GM12878 (cell line): ENCODE measurements around the gene LRP1B. TPM values are rescaled to one million over a fixed set of nuclear protein-coding genes. Genes with fewer than 3 reads are reported as not detected.

Experiments used
- ATAC-seq: fragments of 200-7000 bp; cut with Tn5 transposase; 3 replicates; pipeline ENCODE4 v1.9.1; 2020; ENCODE audit warnings: mild to moderate bottlenecking, moderate library complexity
- BruUV-seq: library from RNA; stranded (reverse); fragments of 400-500 nt; replicated peaks from 2 replicates; lab custom pipeline; 2021; lab: Mats Ljungman, UMichigan
- CTCF ChIA-PET: fragments of 300-600 bp; sonication (Branson Sonifier 250); formaldehyde crosslinking; extraction: SDS; loops from one replicate; lab custom pipeline; 2021; ENCODE audit warnings: inconsistent platforms; lab: Yijun Ruan, JAX
- POLR2A ChIA-PET: fragments of 350-600 bp; formaldehyde crosslinking; extraction: SDS; loops from one replicate; lab custom pipeline; 2021; ENCODE audit warnings: inconsistent platforms; lab: Charles Lee
- RAD21 ChIA-PET: fragments of 300-600 bp; sonication (Branson Sonifier 250); formaldehyde crosslinking; loops from one replicate; lab custom pipeline; 2023; ENCODE audit warnings: antibody characterized with exemption; ENCODE audit not compliant: unreplicated experiment; lab: Charles Lee
- SMC1A ChIA-PET: fragments of 300-600 bp; sonication (Branson Sonifier 250); formaldehyde crosslinking; loops from one replicate; lab custom pipeline; 2023; ENCODE audit not compliant: unreplicated experiment, uncharacterized antibody; lab: Charles Lee
- DNase-seq: peaks from one replicate; pipeline ENCODE4 v3.0.0-alpha.2; 2011; ENCODE audit warnings: low read depth, low spot score
- FAIRE-seq: peaks from 3 replicates; lab custom pipeline; 2011; peaks lifted over from hg19 to GRCh38; lab: Jason Lieb, UNC
- H2AFZ ChIP-seq: 2 replicates; pipeline ENCODE4 v1.6.0; 2011; ENCODE audit warnings: low read depth, low read length, control low read depth; ENCODE audit not compliant: control insufficient read depth
- H3K27ac ChIP-seq: 2 replicates; pipeline ENCODE4 v1.5.1; 2011; ENCODE audit warnings: control low read depth; ENCODE audit not compliant: control insufficient read depth, insufficient read depth
- H3K27me3 ChIP-seq, 2 experiments: replicated peaks in 1 of 2; 2 replicates each; pipeline versions ENCODE4 v1.6.0 to v1.6.1; 2011; ENCODE audit warnings: low read length in 1 of 2; ENCODE audit not compliant: control insufficient read depth in 2 of 2, insufficient read depth in 2 of 2
- H3K36me3 ChIP-seq, 2 experiments: 2 replicates each; pipeline ENCODE4 v1.5.1; 2011; ENCODE audit warnings: low read length in 1 of 2; ENCODE audit not compliant: control insufficient read depth in 2 of 2, insufficient read depth in 2 of 2
- H3K4me1 ChIP-seq: 2 replicates; pipeline ENCODE4 v1.6.1; 2011; ENCODE audit warnings: mild to moderate bottlenecking, low read length, moderate library complexity, mixed read lengths; ENCODE audit not compliant: control insufficient read depth, insufficient read depth
- H3K4me2 ChIP-seq: 2 replicates; pipeline ENCODE4 v1.6.0; 2011; ENCODE audit warnings: control low read depth; ENCODE audit not compliant: control insufficient read depth, insufficient read depth
- H3K4me3 ChIP-seq: fragments of 200-600 bp; sonication (generic); 2 replicates; pipeline ENCODE4 v1.5.1; 2016
- H3K79me2 ChIP-seq: 2 replicates; pipeline ENCODE4 v1.6.0; 2011; ENCODE audit warnings: low read length; ENCODE audit not compliant: control insufficient read depth, insufficient read depth
- H3K9ac ChIP-seq: 2 replicates; pipeline ENCODE4 v1.8.0; 2011; ENCODE audit warnings: low read length, control low read depth, mixed read lengths; ENCODE audit not compliant: control insufficient read depth, insufficient read depth
- H3K9me3 ChIP-seq: replicated peaks from 3 replicates; pipeline ENCODE4 v1.5.1; 2011; ENCODE audit warnings: mild to moderate bottlenecking, low read length; ENCODE audit not compliant: control insufficient read depth, insufficient read depth
- H4K20me1 ChIP-seq: 2 replicates; pipeline ENCODE4 v1.6.0; 2011; ENCODE audit not compliant: control insufficient read depth, insufficient read depth
- CHD4 ChIP-seq: fragments of 200-600 bp; sonication (generic); IDR thresholded peaks from 2 replicates; pipeline ENCODE4 v1.6.1; 2016; ENCODE audit warnings: mild to moderate bottlenecking
- CREB1 ChIP-seq: IDR thresholded peaks from 2 replicates; pipeline ENCODE4 v1.6.1; 2012; ENCODE audit warnings: low read depth, mild to moderate bottlenecking, inconsistent platforms
- GABPA ChIP-seq: IDR thresholded peaks from 2 replicates; pipeline ENCODE4 v1.6.1; 2014; ENCODE audit warnings: antibody characterized with exemption, low read depth, mild to moderate bottlenecking, inconsistent platforms
- MYB ChIP-seq: fragments of 150-350 bp; IDR thresholded peaks from 2 replicates; pipeline ENCODE4 v1.6.1; 2014; ENCODE audit warnings: mild to moderate bottlenecking, low read depth, low read length, borderline replicate concordance
- NRF1 ChIP-seq: conservative IDR thresholded peaks from 2 replicates; pipeline ENCODE4 v1.6.1; 2011; ENCODE audit warnings: mild to moderate bottlenecking, low read depth, low read length, improper control_type of control experiment
- RAD51 ChIP-seq: fragments of 450-650 bp; IDR thresholded peaks from 2 replicates; pipeline ENCODE4 v1.6.1; 2016; ENCODE audit warnings: moderate library complexity, mild to moderate bottlenecking, inconsistent platforms
- ZNF687 ChIP-seq: fragments of 450-650 bp; IDR thresholded peaks from 2 replicates; pipeline ENCODE4 v1.6.1; 2017; ENCODE audit warnings: mild to moderate bottlenecking, moderate library complexity
- WGBS: methylation state at CpG from one replicate; pipeline ENCODE4 v1.1.6; 2016; ENCODE audit warnings: low lambda C conversion rate; ENCODE audit not compliant: insufficient replicate concordance, insufficient coverage; ENCODE audit errors: missing lambda C conversion rate; 5-methylcytosine and 5-hydroxymethylcytosine counted together
- in situ Hi-C: fragments of 300-500 bp; cut with MboI; formaldehyde crosslinking; loops from 9 replicates; pipeline ENCODE4 v1.14.3; 2018; ENCODE audit warnings: mixed read lengths
- intact Hi-C: fragments of 100-400 bp; cut with micrococcal nuclease; formaldehyde crosslinking; loops from one replicate; pipeline ENCODE4 v1.14.2; 2022; ENCODE audit not compliant: unreplicated experiment
- polyA plus RNA-seq, 11 experiments: library from polyadenylated mRNA; depleted of rRNA in 4 of 11; unstranded in 6 of 11; stranded (reverse) in 5 of 11; fragments of >200 nt; fragmentation: Nextera tagmentation in 4 of 11; fragmentation: Illumina TruSeq in 1 of 11; extraction: Ambion mirVana in 4 of 11; extraction: Trizol in 1 of 11; gene quantifications; 1 replicate in 1 of 11; 2 replicates in 10 of 11; pipeline versions ENCODE4 v1.2.1 to v1.2.3, GENCODE V29; 2011 to 2016; ENCODE audit warnings: inconsistent platforms in 2 of 11, missing spikeins in 2 of 11, low read depth in 1 of 11
- total RNA-seq, 4 experiments: library from RNA; depleted of rRNA in 3 of 4; stranded (reverse); fragments of >200 nt in 3 of 4; fragmentation: Illumina TruSeq in 1 of 4; extraction: Trizol in 1 of 4; gene quantifications; 2 replicates each; pipeline versions ENCODE4 v1.2.1 to v1.2.3, GENCODE V29; 2013 to 2021

Gene LRP1B
- total and polyA plus RNA-seq, 10 of the 15 experiments (the other 5 are each of a cell fraction or from before 2014, with no cell fraction given), result under 0.01 to 0.06 (median 0.03) TPM; not detected in 5

GRCh38 chr2:140473851-140474250, 1657.0 kb downstream of the LRP1B start (continued):
- no peak for TF ChIP-seq ZNF687
- no peak for TF ChIP-seq MYB

- Histone ChIP-seq H3K4me1 (no peaks in the 10 kb centered on the region), H3K27me3 (no peaks in the 10 kb centered on the region), H3K36me3 (no peaks in the 10 kb centered on the region), H3K9me3 (no peaks in the 10 kb centered on the region), H3K4me3 (no peak overlapping the region), H3K27ac (no peak overlapping the region), H3K79me2 (no peaks in the 10 kb centered on the region), H3K4me2 (no peak overlapping the region), H4K20me1 (no peaks in the 10 kb centered on the region), H2AFZ (no peak overlapping the region), H3K9ac (no peak overlapping the region)
- intact Hi-C loops, result no loop called here
- CTCF ChIA-PET, result no interaction called here
- RAD21 ChIA-PET, result no interaction called here
- DNase-seq (no peak), FAIRE-seq (no peak), ATAC-seq (no peak)
- TF ChIP-seq GABPA (no peak), CREB1 (no peak), NRF1 (no peak), CHD4 (no peak), RAD51 (no peak)
- SMC1A ChIA-PET, result no interaction called here
- in situ Hi-C loops, result no loop called here
- POLR2A ChIA-PET, result no interaction called here
- WGBS, result 39% methylated on average over 2 of the region's 2 CpGs
- BruUV-seq, result no TSS peak
Measured at GRCh38 chr2:140472676-140473075, 1658.1 kb downstream of the LRP1B start.
